Tibial nerve (tissue), 4 donors: ENCODE data around the gene KLHDC10. TPM values are rescaled to one million over a fixed set of nuclear protein-coding genes. Genes with fewer than 3 reads are reported as not detected.
A peak's percentile ranks its signal among the peaks of the same experiment; 100 is the strongest.

Experiments
- DNase-seq, 2 donors: peaks; one replicate each; pipeline ENCODE4 v3.0.0-alpha.2; 2019; ENCODE audit warnings: low spot score in 2 of 2
- H3K27ac ChIP-seq, 4 donors: fragments of 200-600 bp; sonication (generic) in 3 of 4; one replicate each; pipeline ENCODE4 v1.5.1; 2017 to 2019; ENCODE audit warnings: mild to moderate bottlenecking in 1 of 4
- H3K27me3 ChIP-seq, 2 donors: fragments of 200-600 bp; sonication (generic) in 1 of 2; one replicate each; pipeline versions ENCODE4 v1.5.1 to v1.6.0; 2017 to 2019
- H3K36me3 ChIP-seq, 3 donors: fragments of 200-600 bp; sonication (generic); one replicate each; pipeline ENCODE4 v1.5.1; 2018 to 2019
- H3K4me1 ChIP-seq, 4 donors: fragments of 200-600 bp; sonication (generic) in 3 of 4; one replicate each; pipeline ENCODE4 v1.5.1; 2017 to 2019
- H3K4me3 ChIP-seq, 4 donors: fragments of 200-600 bp; sonication (generic) in 3 of 4; one replicate each; pipeline ENCODE4 v1.5.1; 2017 to 2019; ENCODE audit warnings: mild to moderate bottlenecking in 1 of 4, moderate library complexity in 1 of 4
- H3K9me3 ChIP-seq, 4 donors: fragments of 200-600 bp; sonication (generic) in 3 of 4; one replicate each; pipeline ENCODE4 v1.5.1; 2017 to 2019
- EP300 ChIP-seq, 2 donors: sonication (generic); formaldehyde crosslinking; IDR thresholded peaks; one replicate each; pipeline ENCODE4 v1.6.1; 2017; ENCODE audit warnings: antibody characterized with exemption in 2 of 2, mild to moderate bottlenecking in 1 of 2
- POLR2A ChIP-seq, 2 donors: fragments of 450-650 bp; IDR thresholded peaks; one replicate each; pipeline ENCODE4 v1.6.1; 2017; ENCODE audit warnings: antibody characterized with exemption in 2 of 2, mild to moderate bottlenecking in 2 of 2, moderate library complexity in 2 of 2
- WGBS, 2 donors: methylation state at CpG; one replicate each; pipeline ENCODE4 v1.1.5; 2018; 5-methylcytosine and 5-hydroxymethylcytosine counted together
- total RNA-seq, 4 donors: library from RNA; depleted of rRNA; stranded (reverse); fragments of >200 nt; gene quantifications; one replicate each; pipeline ENCODE4 v1.1.0, GENCODE V29; 2016
- TF ChIP-seq, protein P1 (sequence below), 5 experiments: fragments of 200-600 bp in 3 of 5; fragments of 450-650 bp in 2 of 5; sonication (generic) in 3 of 5; IDR thresholded peaks; one replicate each; pipeline ENCODE4 v1.5.1; 2016 to 2019; ENCODE audit warnings: antibody characterized with exemption in 5 of 5, mild to moderate bottlenecking in 3 of 5, moderate library complexity in 2 of 5

Gene KLHDC10
- total RNA-seq, 4 donors from 2014 or later, result 19.0 to 30.8 (median 21.4) TPM

DNA sequence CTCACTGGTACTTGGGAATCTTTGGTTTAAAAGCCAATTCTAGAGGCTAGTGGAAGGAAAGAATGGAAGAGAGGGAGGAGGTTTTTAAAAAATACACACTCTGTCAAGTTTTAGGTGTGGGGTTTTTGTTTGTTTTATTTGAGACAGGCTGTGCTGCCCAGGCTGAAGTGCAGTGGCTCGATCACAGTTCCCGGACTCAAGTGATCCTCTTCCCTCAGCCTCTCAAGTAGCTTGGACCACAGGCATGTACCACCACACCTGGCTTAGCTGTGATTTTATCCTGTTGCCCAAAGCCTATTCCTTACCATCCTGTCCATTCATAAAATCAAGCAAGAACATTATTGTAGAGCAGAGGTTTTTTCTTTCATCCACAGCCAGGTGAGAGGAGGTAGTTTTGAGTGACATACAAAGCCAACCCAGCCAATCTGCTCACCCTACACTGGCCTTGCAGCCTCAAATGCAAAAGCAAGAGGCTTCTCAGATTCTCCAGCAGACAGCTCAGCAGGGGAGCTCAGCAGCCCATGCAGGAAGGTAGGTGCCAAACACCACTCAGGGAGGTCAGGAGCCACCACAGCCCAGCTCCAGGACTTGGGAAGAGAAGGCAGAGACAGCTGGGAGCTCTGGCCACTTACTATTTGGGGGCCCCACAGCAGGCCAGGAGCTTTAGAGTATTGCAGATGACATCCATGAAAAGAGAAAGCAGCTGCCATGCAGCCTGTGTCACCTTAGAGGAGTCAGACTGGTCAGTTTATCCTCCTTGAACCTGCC is 69.0 kb downstream of the KLHDC10 start:
- no peak for TF ChIP-seq EP300 (IDR thresholded peaks at IDR 0.05)
- no peak for TF ChIP-seq POLR2A (IDR thresholded peaks at IDR 0.05)
- TF ChIP-seq, protein P1, sequence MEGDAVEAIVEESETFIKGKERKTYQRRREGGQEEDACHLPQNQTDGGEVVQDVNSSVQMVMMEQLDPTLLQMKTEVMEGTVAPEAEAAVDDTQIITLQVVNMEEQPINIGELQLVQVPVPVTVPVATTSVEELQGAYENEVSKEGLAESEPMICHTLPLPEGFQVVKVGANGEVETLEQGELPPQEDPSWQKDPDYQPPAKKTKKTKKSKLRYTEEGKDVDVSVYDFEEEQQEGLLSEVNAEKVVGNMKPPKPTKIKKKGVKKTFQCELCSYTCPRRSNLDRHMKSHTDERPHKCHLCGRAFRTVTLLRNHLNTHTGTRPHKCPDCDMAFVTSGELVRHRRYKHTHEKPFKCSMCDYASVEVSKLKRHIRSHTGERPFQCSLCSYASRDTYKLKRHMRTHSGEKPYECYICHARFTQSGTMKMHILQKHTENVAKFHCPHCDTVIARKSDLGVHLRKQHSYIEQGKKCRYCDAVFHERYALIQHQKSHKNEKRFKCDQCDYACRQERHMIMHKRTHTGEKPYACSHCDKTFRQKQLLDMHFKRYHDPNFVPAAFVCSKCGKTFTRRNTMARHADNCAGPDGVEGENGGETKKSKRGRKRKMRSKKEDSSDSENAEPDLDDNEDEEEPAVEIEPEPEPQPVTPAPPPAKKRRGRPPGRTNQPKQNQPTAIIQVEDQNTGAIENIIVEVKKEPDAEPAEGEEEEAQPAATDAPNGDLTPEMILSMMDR (IDR thresholded peaks at IDR 0.05), result no peak
- peaks cover 0 to 25% (median 6%) of the 10 kb centered on the region in 4 donors for H3K4me1 ChIP-seq
- H3K27me3 ChIP-seq, result no peaks in the 10 kb centered on the region
- DNase-seq, result no peak
- H3K4me3 ChIP-seq, result no peak overlapping the region
- peaks cover 0 to 42% (median 0%) of the 10 kb centered on the region in 3 donors for H3K36me3 ChIP-seq
- no peak overlapping the region for H3K27ac ChIP-seq
- no peaks in the 10 kb centered on the region for H3K9me3 ChIP-seq
- 92 to 100% methylated on average over 2 of the region's 2 CpGs for WGBS, 2 donors

DNA sequence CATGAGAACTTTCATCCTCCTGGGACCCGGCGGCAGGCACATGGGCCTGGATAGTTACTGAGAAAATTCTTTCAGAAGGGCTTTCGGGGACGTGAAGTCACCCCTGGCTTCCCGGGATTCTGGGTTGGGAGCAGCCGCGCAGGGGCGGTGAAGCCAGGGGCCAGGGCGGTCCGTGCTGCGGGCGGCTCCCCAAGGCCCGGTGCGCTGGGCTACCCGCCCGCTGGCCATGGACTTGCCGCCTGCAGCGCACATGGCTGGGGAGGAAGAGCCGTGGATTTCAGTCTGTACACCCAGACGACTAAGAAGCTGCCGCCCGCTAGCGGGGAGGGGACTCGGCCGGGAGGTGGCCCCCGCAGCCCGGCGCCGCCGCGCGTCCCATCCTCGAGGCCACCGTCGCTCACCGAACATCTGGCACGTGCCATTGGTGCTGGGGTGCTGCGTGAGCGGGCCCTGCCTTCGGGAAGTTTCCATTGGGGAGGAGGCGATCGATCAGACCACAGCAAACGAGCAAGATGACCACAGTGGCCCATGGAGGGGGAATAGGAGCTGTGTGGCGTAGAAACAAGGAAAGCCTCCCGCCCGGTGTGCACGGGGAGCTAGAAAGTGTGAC is 70.3 kb downstream of the KLHDC10 start:
- TF ChIP-seq POLR2A (IDR thresholded peaks at IDR 0.05), result no peak
- TF ChIP-seq, protein P1 (IDR thresholded peaks at IDR 0.05), result no peak
- TF ChIP-seq EP300 (IDR thresholded peaks at IDR 0.05), result no peak
- Histone ChIP-seq H3K9me3 (no peaks in the 10 kb centered on the region), H3K27me3 (no peaks in the 10 kb centered on the region), H3K4me3 (peak overlapping the region; percentile 34 to 80 (median 62)), H3K4me1 (peaks cover 0 to 27% (median 6%) of the 10 kb centered on the region in 4 donors), H3K36me3 (peaks cover 0 to 30% (median 0%) of the 10 kb centered on the region in 3 donors), H3K27ac (peak overlapping the region; percentile 71 to 96 (median 86))
- WGBS, 2 donors, result 86 to 91% methylated on average over 31 to 45 of the region's 47 CpGs
- no peak for DNase-seq

DNA sequence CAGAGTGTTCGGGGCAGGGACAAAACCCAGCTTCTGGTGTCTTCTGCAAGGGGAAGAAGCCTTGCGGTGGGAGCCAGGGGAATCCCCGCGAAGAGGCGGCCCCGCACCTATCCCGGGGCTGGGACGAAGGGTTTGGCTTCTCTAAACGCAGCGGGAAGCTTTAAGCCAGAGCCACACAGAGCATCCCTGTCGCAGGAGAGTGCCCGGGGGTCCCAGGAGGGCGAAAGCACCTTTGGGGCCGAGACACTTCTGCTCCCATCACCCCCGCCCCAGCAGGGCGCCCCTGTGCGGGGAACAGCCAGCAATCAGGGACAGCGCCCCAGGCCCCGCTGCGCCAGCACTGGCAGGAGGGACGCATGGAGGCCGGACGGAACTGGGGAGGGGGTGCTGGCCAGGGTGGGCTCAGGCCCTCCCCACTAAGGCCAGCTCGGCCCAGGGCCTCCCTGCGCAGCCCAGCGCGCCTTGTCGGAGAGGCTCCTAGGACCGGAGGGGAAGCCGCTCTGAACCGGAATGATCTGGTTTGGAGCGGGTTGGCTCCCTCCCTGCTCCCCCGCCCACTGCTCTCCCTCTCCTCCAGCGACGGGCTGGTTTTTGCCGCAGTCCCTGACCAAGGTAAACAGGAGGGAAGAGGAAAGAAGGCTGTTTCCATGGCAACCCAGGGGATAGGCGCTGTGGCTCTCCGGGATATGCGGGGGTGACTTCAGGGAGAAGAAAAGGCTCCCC is 71.0 kb downstream of the KLHDC10 start:
- Histone ChIP-seq H3K36me3 (peaks cover 0 to 23% (median 0%) of the 10 kb centered on the region in 3 donors), H3K4me1 (peaks cover 0 to 27% (median 6%) of the 10 kb centered on the region in 4 donors), H3K27ac (peak overlapping the region; percentile 71 to 96 (median 86)), H3K9me3 (no peaks in the 10 kb centered on the region), H3K4me3 (peak overlapping the region; percentile 34 to 80 (median 62)), H3K27me3 (no peaks in the 10 kb centered on the region)
- peak; percentile 58 to 64 for DNase-seq
- TF ChIP-seq, protein P1 (IDR thresholded peaks at IDR 0.05), result no peak
- TF ChIP-seq POLR2A (IDR thresholded peaks at IDR 0.05) (peak; percentile 27 to 87), EP300 (IDR thresholded peaks at IDR 0.05) (peak; percentile 45 to 98)
- WGBS, 2 donors, result 21 to 26% methylated on average over 17 to 25 of the region's 39 CpGs

DNA sequence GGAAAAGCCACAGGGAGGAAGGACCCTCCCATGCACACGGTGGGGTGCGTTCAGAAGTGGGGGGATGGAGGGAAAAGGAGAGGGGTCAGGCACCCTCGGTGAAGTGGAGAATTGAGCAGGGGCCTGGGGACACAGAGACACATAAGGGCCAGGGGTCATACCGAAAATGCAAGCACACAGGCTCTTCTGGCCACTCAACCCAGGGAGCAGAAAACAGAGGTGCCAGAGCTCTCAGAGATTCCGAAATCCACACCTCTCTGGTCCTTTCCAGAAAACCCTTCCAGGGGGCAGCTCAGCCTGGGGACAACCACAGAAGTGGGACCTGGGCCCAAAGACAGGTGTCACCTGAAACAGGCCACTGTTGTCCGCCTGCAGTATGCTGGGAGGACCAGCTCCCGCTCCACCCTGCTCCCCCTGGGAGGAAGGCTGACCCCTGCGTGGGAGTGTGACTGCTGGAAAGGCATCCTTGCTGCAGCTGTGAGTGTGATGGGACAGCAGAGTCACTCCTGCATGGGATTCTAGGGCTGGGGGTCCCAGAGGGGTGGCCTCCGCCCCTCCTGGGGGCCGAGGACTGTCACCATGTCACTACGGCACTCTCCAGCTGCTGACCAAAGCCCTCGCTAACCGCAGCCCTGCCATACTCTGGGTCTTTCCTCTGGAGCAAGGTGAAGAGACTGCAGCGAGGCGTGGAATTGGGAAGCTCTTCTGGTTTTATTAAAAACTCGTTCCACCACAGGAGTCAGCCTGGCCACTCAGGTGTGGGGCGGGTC is 71.7 kb downstream of the KLHDC10 start:
- TF ChIP-seq, protein P1 (IDR thresholded peaks at IDR 0.05), result no peak
- TF ChIP-seq POLR2A (IDR thresholded peaks at IDR 0.05), result no peak
- Histone ChIP-seq H3K4me1 (peaks cover 0 to 27% (median 6%) of the 10 kb centered on the region in 4 donors), H3K36me3 (peaks cover 0 to 16% (median 0%) of the 10 kb centered on the region in 3 donors), H3K27ac (peak overlapping the region; percentile 71 to 96 (median 86)), H3K9me3 (no peaks in the 10 kb centered on the region), H3K4me3 (peak overlapping the region; percentile 34 to 80 (median 62)), H3K27me3 (no peaks in the 10 kb centered on the region)
- 60 to 62% methylated on average over 13 to 16 of the region's 17 CpGs for WGBS, 2 donors
- DNase-seq, result no peak
